ENCODE measurements around the gene LRRC17. TPM values are rescaled to one million over a fixed set of nuclear protein-coding genes. Genes with fewer than 3 reads are reported as not detected.
"Not testable (repeated sequence)": the region's sequence is repeated elsewhere in the genome, so short reads cannot be mapped to it uniquely, and the experiment has no call there.

The LRRC17 gene
- total RNA-seq, 2 donors from 2014 or later: 1.0 to 9.8 TPM

DNA sequence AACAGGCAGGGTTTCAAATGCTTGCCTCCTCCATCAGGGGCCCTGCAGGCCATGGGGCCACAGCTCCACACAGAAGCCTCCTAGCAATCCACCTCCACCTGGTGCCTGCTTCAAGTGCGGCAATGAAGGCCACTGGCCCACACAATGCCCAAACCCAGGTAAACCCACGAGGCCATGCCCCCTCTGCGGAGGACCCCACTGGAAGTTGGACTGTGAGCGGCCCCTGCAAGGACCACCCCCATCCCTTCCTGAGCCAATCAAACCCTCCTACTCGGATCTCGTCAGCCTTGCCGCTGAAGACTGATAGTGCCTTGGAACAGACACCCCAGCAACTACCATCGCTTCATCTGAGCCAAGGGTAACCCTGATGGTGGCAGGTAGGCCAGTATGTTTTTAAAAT is 63.1 kb downstream of the LRRC17 start:
- Histone ChIP-seq H3K4me3 (no peak overlapping the region), H3K4me1 (replicated peaks) (no peaks in the 10 kb centered on the region), H3K27ac (no peak overlapping the region), H3K9me3 (no peaks in the 10 kb centered on the region), H3K36me3 (no peaks in the 10 kb centered on the region), H3K27me3 (replicated peaks; ENCODE audit: insufficient read depth) (no peaks in the 10 kb centered on the region)
- intact Hi-C loops (cut with DNase I): no loop called here
- 83% methylated on average over 8 of the region's 8 CpGs for WGBS
- no peak for DNase-seq (ENCODE audit: low spot score)
- TF ChIP-seq POLR2A (IDR thresholded peaks at IDR 0.05) (no peak), POLR2AphosphoS5 (IDR thresholded peaks at IDR 0.05) (no peak)

DNA sequence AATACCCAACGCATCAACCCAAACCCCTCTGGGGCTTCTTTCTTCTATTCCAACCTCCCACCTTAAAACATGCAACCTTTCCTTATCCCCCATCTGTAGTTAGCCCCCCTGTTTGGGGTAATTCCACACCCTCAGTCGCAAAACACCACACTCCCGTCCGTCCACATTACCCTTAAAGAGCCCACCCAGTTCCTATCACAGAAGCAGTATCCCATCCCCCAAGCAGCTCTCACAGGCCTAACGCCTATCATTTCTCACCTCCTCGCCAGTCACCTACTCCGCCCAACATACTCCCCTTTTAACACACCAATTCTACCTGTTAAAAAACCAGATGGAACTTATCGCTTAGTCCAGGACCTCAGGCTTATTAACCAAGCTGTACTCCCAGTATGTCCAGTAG is 63.7 kb downstream of the LRRC17 start:
- DNase-seq (ENCODE audit: low spot score): no peak
- TF ChIP-seq POLR2A (IDR thresholded peaks at IDR 0.05) (no peak), CTCF (IDR thresholded peaks at IDR 0.05) (no peak), POLR2AphosphoS5 (IDR thresholded peaks at IDR 0.05) (no peak)
- Histone ChIP-seq H3K36me3 (no peaks in the 10 kb centered on the region), H3K9me3 (no peaks in the 10 kb centered on the region), H3K27me3 (replicated peaks; ENCODE audit: insufficient read depth) (no peaks in the 10 kb centered on the region), H3K4me1 (replicated peaks) (no peaks in the 10 kb centered on the region), H3K4me3 (no peak overlapping the region), H3K27ac (no peak overlapping the region)
- 92% methylated on average over 8 of the region's 8 CpGs for WGBS
- intact Hi-C loops (cut with DNase I): no loop called here

- H3K36me3 ChIP-seq; H3K27ac ChIP-seq; H3K27me3 ChIP-seq (replicated peaks; ENCODE audit: insufficient read depth); DNase-seq (ENCODE audit: low spot score); H3K4me1 ChIP-seq (replicated peaks); intact Hi-C loops (cut with DNase I); H3K4me3 ChIP-seq; H3K9me3 ChIP-seq: not testable (repeated sequence)
- 83% methylated on average over 4 of the region's 4 CpGs for WGBS
Observed at GRCh38 chr7:102977586-102977985, 64.8 kb downstream of the LRRC17 start.

- no peak overlapping the region for H3K27ac ChIP-seq
- TF ChIP-seq POLR2AphosphoS5 (IDR thresholded peaks at IDR 0.05) (no peak), POLR2A (IDR thresholded peaks at IDR 0.05) (no peak), CTCF (IDR thresholded peaks at IDR 0.05) (no peak)
- WGBS: 83% methylated on average over 6 of the region's 6 CpGs
- H3K4me3 ChIP-seq: no peak overlapping the region
- no peaks in the 10 kb centered on the region for H3K27me3 ChIP-seq (replicated peaks; ENCODE audit: insufficient read depth)
- intact Hi-C loops (cut with DNase I): no loop called here
- H3K9me3 ChIP-seq: no peaks in the 10 kb centered on the region
- no peaks in the 10 kb centered on the region for H3K36me3 ChIP-seq
- no peaks in the 10 kb centered on the region for H3K4me1 ChIP-seq (replicated peaks)
- DNase-seq (ENCODE audit: low spot score): no peak
Observed at GRCh38 chr7:102978284-102978683, 65.5 kb downstream of the LRRC17 start.

- Histone ChIP-seq H3K4me3 (no peak overlapping the region), H3K4me1 (replicated peaks) (no peaks in the 10 kb centered on the region), H3K36me3 (no peaks in the 10 kb centered on the region), H3K27ac (no peak overlapping the region), H3K27me3 (replicated peaks; ENCODE audit: insufficient read depth) (no peaks in the 10 kb centered on the region), H3K9me3 (no peaks in the 10 kb centered on the region)
- TF ChIP-seq POLR2A (IDR thresholded peaks at IDR 0.05) (no peak), CTCF (IDR thresholded peaks at IDR 0.05) (no peak), POLR2AphosphoS5 (IDR thresholded peaks at IDR 0.05) (no peak)
- intact Hi-C loops (cut with DNase I): no loop called here
- DNase-seq (ENCODE audit: low spot score): no peak
Observed at GRCh38 chr7:102979670-102980069, 66.9 kb downstream of the LRRC17 start.

- no peaks in the 10 kb centered on the region for H3K36me3 ChIP-seq
- DNase-seq (ENCODE audit: low spot score): no peak
- 95% methylated on average over 2 of the region's 2 CpGs for WGBS
- TF ChIP-seq CTCF (IDR thresholded peaks at IDR 0.05): no peak
- TF ChIP-seq POLR2A (IDR thresholded peaks at IDR 0.05): no peak
- no peak for TF ChIP-seq POLR2AphosphoS5 (IDR thresholded peaks at IDR 0.05)
- H3K4me1 ChIP-seq (replicated peaks): no peaks in the 10 kb centered on the region
- no peak overlapping the region for H3K27ac ChIP-seq
- no peaks in the 10 kb centered on the region for H3K9me3 ChIP-seq
- no peak overlapping the region for H3K4me3 ChIP-seq
- H3K27me3 ChIP-seq (replicated peaks; ENCODE audit: insufficient read depth): no peaks in the 10 kb centered on the region
- intact Hi-C loops (cut with DNase I): no loop called here
Observed at GRCh38 chr7:102981451-102981850, 68.7 kb downstream of the LRRC17 start.

All from prostate gland (tissue), 2 donors.